K562 treated with DMSO at 1 percent for 12 hours (cell line): Measurements from ENCODE around the gene GPHA2. TPM values are rescaled to one million over a fixed set of nuclear protein-coding genes. Genes with fewer than 3 reads are reported as not detected.

Experiments
- total RNA-seq: library from RNA; unstranded; fragments of 300-600 nt; gene quantifications from 2 replicates; pipeline ENCODE4 v1.2.3, GENCODE V29; 2022; ENCODE audit not compliant: insufficient read depth

GPHA2 gene, protein sequence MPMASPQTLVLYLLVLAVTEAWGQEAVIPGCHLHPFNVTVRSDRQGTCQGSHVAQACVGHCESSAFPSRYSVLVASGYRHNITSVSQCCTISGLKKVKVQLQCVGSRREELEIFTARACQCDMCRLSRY
- not detected in 2 replicates for total RNA-seq

DNA sequence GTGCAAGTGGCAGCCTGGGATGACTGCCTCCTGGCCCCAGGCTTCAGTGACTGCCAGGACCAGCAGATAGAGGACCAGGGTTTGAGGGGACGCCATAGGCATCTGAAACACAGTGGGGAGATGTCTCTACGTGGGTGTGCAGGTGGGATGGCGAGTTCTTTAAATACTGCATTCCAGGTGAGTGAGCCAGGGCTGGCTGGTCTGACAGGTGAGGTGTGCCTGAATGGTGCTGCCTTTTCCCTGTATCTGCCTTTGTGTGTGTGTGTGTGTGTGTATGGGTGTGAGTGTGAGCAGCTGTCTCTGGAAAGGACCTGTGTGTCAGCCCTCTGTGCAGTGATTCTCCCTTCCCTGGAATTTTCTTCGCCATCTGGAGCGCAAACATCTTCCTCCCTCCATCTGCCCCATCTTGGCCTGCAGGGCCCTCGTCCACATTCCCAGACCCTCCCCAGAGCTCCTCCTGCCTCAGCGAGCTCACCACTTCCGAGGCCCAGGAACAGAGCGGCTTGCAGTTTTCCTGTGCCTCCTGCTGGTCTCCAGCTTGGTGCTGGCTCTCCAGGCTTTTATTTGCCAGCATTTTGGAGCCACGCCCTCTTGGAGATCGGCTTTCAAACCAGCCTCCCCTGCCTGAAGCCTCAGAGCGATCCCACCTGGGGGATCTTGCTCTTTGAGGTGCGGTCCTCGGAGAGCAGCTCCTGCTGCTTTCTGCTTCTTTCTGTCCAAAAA is at the start of gene GPHA2:
Gene GPHA2 (minus strand): TSS at position 535 of the 723 bp plus-strand sequence. CDS start 433 bp downstream, at position 102.

DNA sequence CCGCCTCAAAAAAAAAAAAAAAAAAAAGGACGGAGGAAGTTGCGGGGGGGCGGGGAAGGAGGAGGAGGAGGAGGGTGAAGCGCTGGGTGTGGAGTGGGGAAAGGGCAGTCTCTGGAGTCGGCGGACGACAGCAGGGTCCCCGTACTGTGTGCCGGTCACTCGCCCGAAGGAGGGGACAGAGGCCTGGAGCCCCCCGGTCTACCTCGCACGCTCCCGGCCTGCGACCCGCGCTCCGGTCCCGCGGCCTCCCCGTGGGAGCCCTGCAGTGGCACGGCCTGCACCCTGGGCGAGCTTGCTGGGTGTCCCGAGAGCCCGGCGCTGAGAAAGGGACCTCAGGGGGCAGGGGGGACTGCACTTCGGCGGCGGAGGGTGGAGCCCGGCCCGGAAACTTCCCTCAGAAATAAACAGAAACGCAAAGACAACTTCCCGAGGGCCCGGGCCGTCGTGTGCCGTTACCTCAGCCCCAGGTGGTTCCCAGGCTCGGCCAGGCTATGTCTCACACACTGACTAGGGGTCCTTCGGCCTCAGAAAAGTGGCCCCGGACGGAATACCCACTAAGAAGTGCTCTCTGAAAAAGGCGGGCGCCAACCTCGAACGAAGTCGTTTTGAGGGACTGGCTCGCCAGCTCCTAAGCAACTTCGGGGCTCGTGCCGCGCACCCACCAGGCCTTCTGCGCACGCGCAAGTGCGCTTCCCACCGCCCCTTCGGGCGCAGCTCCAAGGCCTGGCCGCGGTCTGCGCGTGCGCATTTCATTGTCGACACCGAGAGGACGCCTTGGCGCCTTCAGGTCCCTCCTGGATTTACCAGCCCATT is 35.9 kb upstream of the GPHA2 start, which contains the start of gene MAJIN:
Gene MAJIN (minus strand): TSS at position 688 of the 813 bp plus-strand sequence. CDS start 12,703 bp downstream, outside the sequence.

DNA sequence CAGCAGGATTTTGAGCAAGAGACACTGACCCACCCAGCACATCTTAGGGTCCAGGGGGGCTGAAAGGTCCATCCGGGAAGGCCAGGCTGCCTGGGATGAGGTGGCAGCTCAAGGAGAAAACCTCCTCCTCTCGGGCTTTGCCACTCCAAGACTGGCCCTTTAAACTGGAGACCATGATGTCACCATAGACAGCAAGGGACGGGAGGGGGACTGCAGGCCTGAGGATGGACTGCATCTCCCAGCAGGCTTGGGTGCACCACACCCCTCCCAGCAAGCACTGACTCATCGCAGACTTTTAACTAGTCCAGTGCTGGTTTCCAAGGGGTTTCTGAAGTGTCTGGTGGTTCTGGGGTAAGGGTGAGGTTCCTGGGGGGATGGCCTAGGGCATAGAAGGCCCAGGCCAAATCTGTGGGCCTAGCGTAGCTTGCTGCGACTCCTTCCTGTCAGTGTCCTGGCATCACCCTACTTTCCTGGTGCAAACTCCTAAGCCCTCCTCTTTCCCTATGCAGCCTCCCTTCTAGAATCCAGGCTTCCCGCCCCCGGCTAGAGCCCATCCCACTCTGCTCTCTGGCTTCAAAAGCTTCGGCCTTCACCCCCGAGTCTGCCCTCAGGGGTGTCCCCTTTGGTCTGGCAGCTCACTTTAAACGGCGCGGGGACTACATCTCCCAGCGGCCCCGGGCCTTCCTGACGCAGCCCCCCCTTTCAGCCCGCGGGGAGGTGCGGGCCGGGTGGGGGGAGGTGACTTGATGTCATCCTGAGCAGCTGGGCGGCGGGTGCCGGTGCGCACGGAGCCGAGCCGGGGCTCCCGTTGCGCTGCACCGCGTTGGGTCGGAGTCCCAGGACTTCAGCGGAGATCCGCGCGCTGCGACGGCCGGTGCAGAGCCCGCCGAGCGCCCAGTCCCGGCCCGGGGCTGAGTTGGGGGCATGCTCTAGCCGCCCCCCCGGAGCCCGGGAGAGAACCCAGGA is 11.5 kb downstream of the GPHA2 start, which contains the start of gene PPP2R5B:
Gene PPP2R5B (plus strand): TSS at position 746 of the 966 bp plus-strand sequence. CDS start 1,046 bp downstream, outside the sequence.

DNA sequence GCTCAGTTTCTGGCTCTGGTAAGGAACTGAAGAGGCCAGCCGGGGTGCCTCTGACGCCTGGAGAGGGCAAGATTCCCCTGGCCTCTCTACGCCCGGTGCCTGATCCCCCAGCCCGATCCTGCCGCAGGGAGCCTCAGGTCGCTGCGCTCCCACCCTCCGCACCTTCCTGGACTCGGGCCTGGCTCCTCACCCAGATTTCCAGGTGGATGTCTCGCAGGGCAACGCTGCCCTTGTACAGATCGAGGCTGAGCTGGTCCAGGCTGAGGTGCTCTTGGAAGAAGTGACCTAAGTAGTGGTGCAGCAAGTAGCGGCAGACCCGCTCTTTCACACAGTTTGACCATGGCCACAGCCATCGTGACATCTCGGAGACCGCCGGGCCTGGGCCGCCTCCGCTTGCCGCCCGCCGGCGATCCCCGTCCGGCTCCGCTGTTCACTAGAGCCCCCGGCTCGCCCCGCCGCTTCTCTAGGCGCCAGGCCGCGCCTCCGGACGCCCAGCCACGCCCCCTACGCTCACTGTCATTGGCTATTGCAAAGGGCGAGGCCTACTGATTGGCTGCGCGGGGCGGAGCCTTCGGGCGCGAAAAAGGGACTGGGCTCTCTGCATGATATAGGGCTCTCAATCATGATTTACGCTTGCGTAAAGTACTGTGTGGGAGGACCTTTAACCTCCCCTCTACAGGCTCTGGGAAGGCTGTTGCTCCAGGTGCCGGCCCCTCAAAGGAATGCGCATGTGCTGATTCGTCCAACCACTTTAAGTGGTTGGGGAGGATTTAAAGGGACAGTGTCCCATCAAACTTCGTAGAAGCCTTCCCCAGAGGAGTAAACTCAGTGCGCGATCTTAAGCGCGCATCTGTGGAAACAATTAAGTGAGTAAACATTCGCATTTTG is 18.7 kb downstream of the GPHA2 start, which contains the start of gene ATG2A:
Gene ATG2A (minus strand): TSS at position 435 of the 888 bp plus-strand sequence. CDS start 74 bp downstream, at position 361.

Other genes starting within 250 kb of the GPHA2 start
- gene NRXN2, start 212.7 kb downstream of the GPHA2 start, total RNA-seq = 0.19 TPM in 1 of 2 replicates, not detected in the other
- 6.1 and 11.2 TPM in 2 replicates for gene RASGRP2, start 191.8 kb downstream of the GPHA2 start, total RNA-seq
- 2.9 TPM in 2 replicates for gene PYGM, start 175.9 kb downstream of the GPHA2 start, total RNA-seq
- gene SF1, start 157.4 kb downstream of the GPHA2 start, total RNA-seq = 54.3 and 129 TPM in 2 replicates
- 11.4 and 16.8 TPM in 2 replicates for gene MAP4K2, start 132.7 kb downstream of the GPHA2 start, total RNA-seq
- gene MEN1, start 125.3 kb downstream of the GPHA2 start, total RNA-seq = 25.2 and 52.6 TPM in 2 replicates
- gene CDC42BPG, start 91.2 kb downstream of the GPHA2 start, total RNA-seq = 9.7 and 10.2 TPM in 2 replicates
- 40.6 and 54.9 TPM in 2 replicates for gene EHD1, start 57.3 kb downstream of the GPHA2 start, total RNA-seq
- 39.0 and 52.7 TPM in 2 replicates for gene ATG2A, start 18.7 kb downstream of the GPHA2 start, total RNA-seq
- gene PPP2R5B, start 11.2 kb downstream of the GPHA2 start, total RNA-seq = 8.6 and 17.6 TPM in 2 replicates
- not detected in 2 replicates for gene MAJIN, start 36.2 kb upstream of the GPHA2 start, total RNA-seq
- gene BATF2, start 61.1 kb upstream of the GPHA2 start, total RNA-seq = 5.1 and 7.1 TPM in 2 replicates
- 96.4 and 125 TPM in 2 replicates for gene ARL2, start 78.3 kb upstream of the GPHA2 start, total RNA-seq
- 35.5 and 47.3 TPM in 2 replicates for gene SNX15, start 91.5 kb upstream of the GPHA2 start, total RNA-seq
- gene SAC3D1, start 105.3 kb upstream of the GPHA2 start, total RNA-seq = 47.0 and 58.8 TPM in 2 replicates
- 0.42 and 0.60 TPM in 2 replicates for gene NAALADL1, start 122.7 kb upstream of the GPHA2 start, total RNA-seq
- 75.1 and 95.6 TPM in 2 replicates for gene CDCA5, start 148.1 kb upstream of the GPHA2 start, total RNA-seq
- 71.0 and 72.9 TPM in 2 replicates for gene ZFPL1, start 148.3 kb upstream of the GPHA2 start, total RNA-seq
- 109 and 208 TPM in 2 replicates for gene VPS51, start 160.3 kb upstream of the GPHA2 start, total RNA-seq
- 21.6 and 28.9 TPM in 2 replicates for gene TM7SF2, start 176.0 kb upstream of the GPHA2 start, total RNA-seq
- 23.0 and 39.0 TPM in 2 replicates for gene ZNHIT2, start 181.8 kb upstream of the GPHA2 start, total RNA-seq
- 1,026 and 1,686 TPM in 2 replicates for gene FAU, start 186.2 kb upstream of the GPHA2 start, total RNA-seq
- 68.8 and 87.9 TPM in 2 replicates for gene MRPL49, start 186.4 kb upstream of the GPHA2 start, total RNA-seq
- gene SYVN1, start 198.6 kb upstream of the GPHA2 start, total RNA-seq = 30.5 and 61.8 TPM in 2 replicates
- 15.3 and 19.5 TPM in 2 replicates for gene SPDYC, start 234.3 kb upstream of the GPHA2 start, total RNA-seq
- gene CAPN1, start 246.0 kb upstream of the GPHA2 start, total RNA-seq = 157 and 166 TPM in 2 replicates